Lower leg skin (tissue), 4 donors: ENCODE measurements around the gene PCGF3. TPM values are rescaled to one million over a fixed set of nuclear protein-coding genes. Genes with fewer than 3 reads are reported as not detected.

ENCODE experiments used
- DNase-seq, 2 donors: peaks; one replicate each; pipeline ENCODE4 v3.0.0-alpha.2; 2019; ENCODE audit warnings: low spot score in 2 of 2
- H3K4me3 ChIP-seq: fragments of 200-600 bp; sonication (generic); 2 replicates; pipeline ENCODE4 v1.5.1; 2017; ENCODE audit warnings: mild to moderate bottlenecking, low read depth; ENCODE audit not compliant: poor library complexity, severe bottlenecking
- POLR2A ChIP-seq, 2 donors: fragments of 450-650 bp; IDR thresholded peaks; one replicate each; pipeline ENCODE4 v1.6.1; 2016 to 2017; ENCODE audit warnings: antibody characterized with exemption in 2 of 2, mild to moderate bottlenecking in 1 of 2, moderate library complexity in 1 of 2
- WGBS, 2 donors: methylation state at CpG; one replicate each; pipeline ENCODE4 v1.1.5; 2018; 5-methylcytosine and 5-hydroxymethylcytosine counted together
- intact Hi-C: fragments of 100-400 bp; cut with DNase I; formaldehyde crosslinking; loops from one replicate; pipeline ENCODE4 v1.15.0; 2023; ENCODE audit warnings: low total_unique reads
- total RNA-seq, 4 donors: library from RNA; depleted of rRNA; stranded (reverse); fragments of >200 nt; gene quantifications; one replicate each; pipeline ENCODE4 v1.1.0, GENCODE V29; 2016
- TF ChIP-seq, protein P1 (sequence below), 3 donors: fragments of 450-650 bp; IDR thresholded peaks; one replicate each; pipeline ENCODE4 v1.5.1; 2016; ENCODE audit warnings: antibody characterized with exemption in 3 of 3, mild to moderate bottlenecking in 3 of 3, moderate library complexity in 2 of 3

The PCGF3 gene
- total RNA-seq, 4 donors from 2014 or later = 55.2 to 102 (median 72.3) TPM

GRCh38 chr4:743463-744211 lies 38.0 kb downstream of the PCGF3 start:
- no peak for DNase-seq
- 73 to 75% methylated on average over 22 of the region's 22 CpGs for WGBS, 2 donors
- TF ChIP-seq, protein P1, sequence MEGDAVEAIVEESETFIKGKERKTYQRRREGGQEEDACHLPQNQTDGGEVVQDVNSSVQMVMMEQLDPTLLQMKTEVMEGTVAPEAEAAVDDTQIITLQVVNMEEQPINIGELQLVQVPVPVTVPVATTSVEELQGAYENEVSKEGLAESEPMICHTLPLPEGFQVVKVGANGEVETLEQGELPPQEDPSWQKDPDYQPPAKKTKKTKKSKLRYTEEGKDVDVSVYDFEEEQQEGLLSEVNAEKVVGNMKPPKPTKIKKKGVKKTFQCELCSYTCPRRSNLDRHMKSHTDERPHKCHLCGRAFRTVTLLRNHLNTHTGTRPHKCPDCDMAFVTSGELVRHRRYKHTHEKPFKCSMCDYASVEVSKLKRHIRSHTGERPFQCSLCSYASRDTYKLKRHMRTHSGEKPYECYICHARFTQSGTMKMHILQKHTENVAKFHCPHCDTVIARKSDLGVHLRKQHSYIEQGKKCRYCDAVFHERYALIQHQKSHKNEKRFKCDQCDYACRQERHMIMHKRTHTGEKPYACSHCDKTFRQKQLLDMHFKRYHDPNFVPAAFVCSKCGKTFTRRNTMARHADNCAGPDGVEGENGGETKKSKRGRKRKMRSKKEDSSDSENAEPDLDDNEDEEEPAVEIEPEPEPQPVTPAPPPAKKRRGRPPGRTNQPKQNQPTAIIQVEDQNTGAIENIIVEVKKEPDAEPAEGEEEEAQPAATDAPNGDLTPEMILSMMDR (IDR thresholded peaks at IDR 0.05) = no peak
- TF ChIP-seq POLR2A (IDR thresholded peaks at IDR 0.05) = no peak
- no peak overlapping the region for H3K4me3 ChIP-seq
- intact Hi-C loops = no loop called here

- H3K4me3 ChIP-seq = no peak overlapping the region
- intact Hi-C loops = no loop called here
- TF ChIP-seq, protein P1 (IDR thresholded peaks at IDR 0.05) = no peak
- no peak for TF ChIP-seq POLR2A (IDR thresholded peaks at IDR 0.05)
- 91 to 95% methylated on average over 34 to 36 of the region's 44 CpGs for WGBS, 2 donors
- no peak for DNase-seq
Measured at GRCh38 chr4:744212-744841, 38.7 kb downstream of the PCGF3 start.

DNA sequence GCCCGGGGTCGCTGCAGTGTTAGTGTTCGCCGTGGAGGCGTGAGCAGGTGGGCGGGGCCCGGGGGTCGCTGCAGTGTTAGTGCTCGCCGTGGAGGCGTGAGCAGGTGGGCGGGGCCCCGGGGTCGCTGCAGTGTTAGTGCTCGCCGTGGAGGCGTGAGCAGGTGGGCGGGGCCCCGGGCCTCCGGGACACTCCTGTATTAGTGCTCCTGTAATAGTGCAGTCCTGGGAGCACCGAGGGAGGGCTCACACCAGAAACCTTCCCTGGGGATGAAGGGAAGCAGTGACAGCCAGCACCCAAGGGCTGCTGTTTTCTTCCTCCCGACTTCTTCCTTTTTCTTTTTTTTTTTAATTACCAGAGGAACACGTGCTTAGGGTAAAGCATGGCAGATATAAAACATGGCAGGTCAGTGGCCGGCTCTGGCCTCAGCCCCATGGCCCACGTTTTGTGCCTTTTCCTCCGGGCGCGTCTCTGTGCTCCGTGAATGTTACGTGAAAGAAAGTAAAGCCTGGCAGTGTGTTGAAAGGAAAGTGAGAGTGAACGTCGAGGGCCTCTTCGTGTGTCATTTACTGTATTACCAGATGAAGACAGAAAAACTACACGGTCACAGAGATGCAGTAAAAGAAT lies 42.0 kb downstream of the PCGF3 start:
- WGBS, 2 donors = 89 to 96% methylated on average over 15 to 20 of the region's 34 CpGs

GRCh38 chr4:748461-748860 lies 42.8 kb downstream of the PCGF3 start:
- no peak for DNase-seq
- intact Hi-C loops = no loop called here
- TF ChIP-seq, protein P1 (IDR thresholded peaks at IDR 0.05) = no peak
- TF ChIP-seq POLR2A (IDR thresholded peaks at IDR 0.05) = no peak
- H3K4me3 ChIP-seq = no peak overlapping the region
- 92 to 95% methylated on average over 19 of the region's 19 CpGs for WGBS, 2 donors

More for the DNA sequence above, 42.0 kb downstream of the PCGF3 start:
- intact Hi-C loops = no loop called here
- DNase-seq = no peak
- TF ChIP-seq POLR2A (IDR thresholded peaks at IDR 0.05) = no peak
- TF ChIP-seq, protein P1 (IDR thresholded peaks at IDR 0.05) = no peak
- H3K4me3 ChIP-seq = no peak overlapping the region

DNA sequence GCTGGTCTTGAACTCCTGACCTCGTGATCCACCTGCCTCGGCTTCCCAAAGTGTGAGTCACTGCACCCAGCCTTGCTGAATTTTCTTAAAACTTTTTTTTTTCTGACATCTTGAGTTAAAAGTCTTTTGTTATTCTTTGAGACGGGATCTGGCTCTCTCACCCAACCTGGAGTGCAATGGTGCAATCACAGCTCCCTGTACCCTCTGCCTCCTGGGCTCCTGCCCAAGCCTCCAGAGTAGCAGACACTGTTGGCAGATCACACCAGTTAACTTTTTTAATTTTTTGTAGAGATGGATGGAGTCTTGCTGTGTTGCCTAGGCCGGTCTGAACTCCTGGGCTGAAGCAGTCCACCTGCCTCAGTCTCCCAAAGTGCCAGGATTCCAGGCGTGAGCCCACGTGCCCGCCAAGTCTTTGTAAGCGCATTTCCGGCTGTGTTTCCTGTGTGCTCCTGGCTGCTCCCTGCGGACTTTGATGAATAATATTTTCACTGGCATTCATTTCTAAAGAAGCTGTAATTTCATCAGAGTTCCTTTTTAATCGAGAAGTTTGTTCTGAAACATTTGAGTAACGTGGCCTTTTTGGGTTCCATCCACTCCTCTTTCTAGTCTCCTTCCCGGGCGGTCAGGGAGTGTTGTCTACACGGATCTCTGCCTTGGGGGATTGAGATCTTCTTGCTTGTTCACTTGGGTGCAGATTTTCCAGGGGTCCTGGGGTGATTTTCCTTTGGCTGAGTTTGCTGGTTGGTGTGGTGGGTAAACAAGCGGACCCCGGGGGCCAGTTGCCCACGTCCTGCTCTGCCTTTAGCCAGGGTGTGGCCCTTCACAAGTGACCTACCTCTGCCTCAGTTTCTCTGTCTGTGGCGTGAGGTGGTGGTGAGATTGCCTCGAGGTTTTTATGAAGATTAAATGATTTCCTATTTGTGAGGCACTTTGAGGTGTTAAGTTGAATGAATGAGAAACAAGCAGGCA lies 44.4 kb downstream of the PCGF3 start:
- DNase-seq = no peak
- intact Hi-C loops = no loop called here
- TF ChIP-seq POLR2A (IDR thresholded peaks at IDR 0.05) = no peak
- TF ChIP-seq, protein P1 (IDR thresholded peaks at IDR 0.05) = no peak
- no peak overlapping the region for H3K4me3 ChIP-seq
- 76 to 86% methylated on average over 20 of the region's 20 CpGs for WGBS, 2 donors
